ENCODE data around the gene ALDH18A1. TPM values are rescaled to one million over a fixed set of nuclear protein-coding genes. Genes with fewer than 3 reads are reported as not detected.

ALDH18A1 gene
- total and polyA plus RNA-seq, 2 of the 8 experiments (the other 6 are each of a cell fraction or from before 2014, with no cell fraction given) = 59.6 to 128 TPM

- Histone ChIP-seq H3K79me1 (ENCODE audit: low read depth, low read length) (peaks cover 2% of the 10 kb centered on the region; the same call in 1 of the 2 replicates), H2BK120ac (replicated peaks; ENCODE audit: low read depth, low read length) (no peak overlapping the region), H2BK12ac (ENCODE audit: low read depth, low read length) (no peak overlapping the region), H3K9ac (replicated peaks in 1 of 4; ENCODE audit: extremely low read depth in 1 of 4, low read depth in 3 of 4, low read length in 3 of 4) (no peak overlapping the region), H3K4ac (replicated peaks; ENCODE audit: insufficient read length, low read depth, low read length) (no peak overlapping the region), H3K18ac (ENCODE audit: extremely low read depth, low read length) (no peak overlapping the region), H3K14ac (ENCODE audit: insufficient read length) (no peak overlapping the region), H2AK5ac (ENCODE audit: low read depth, low read length) (no peak overlapping the region), H3K23me2 (ENCODE audit: low read depth, low read length) (peaks cover 5% of the 10 kb centered on the region), H4K20me1 (replicated peaks in 1 of 2; ENCODE audit: control insufficient read depth in 1 of 2, insufficient read depth in 2 of 2, low read length in 2 of 2) (peaks cover 0 to 9% of the 10 kb centered on the region in 2 experiments), H4K5ac (ENCODE audit: insufficient read length, low read depth, low read length) (no peak overlapping the region), H2AFZ (ENCODE audit: low read length) (no peak overlapping the region), H3K56ac (replicated peaks; ENCODE audit: insufficient read length, low read depth, low read length) (no peak overlapping the region), H3K23ac (ENCODE audit: insufficient read length) (no peak overlapping the region), H3K9me3 (ENCODE audit: insufficient read depth in 2 of 2, low read depth in 1 of 2, low read length in 1 of 2) (peaks cover 2 to 3% of the 10 kb centered on the region in 2 experiments; a peak in 2 of 4 replicates), H3K4me1 (replicated peaks in 1 of 4; ENCODE audit: control insufficient read depth in 3 of 4, insufficient read depth in 4 of 4, low read length in 3 of 4) (peaks cover 0 to 5% (median 3%) of the 10 kb centered on the region in 4 experiments; a peak in 2 of 7 replicates), H2BK5ac (ENCODE audit: low read depth, low read length) (no peak overlapping the region), H3K79me2 (ENCODE audit: control insufficient read depth in 1 of 2, insufficient read depth in 2 of 2, low read length in 2 of 2) (peaks cover 0 to 50% of the 10 kb centered on the region in 2 experiments; a peak in 2 of 4 replicates), H2BK15ac (ENCODE audit: low read length) (no peak overlapping the region), H3K36me3 (ENCODE audit: control insufficient read depth in 2 of 4, insufficient read depth in 4 of 4, low read length in 3 of 4) (peaks cover 3 to 26% (median 11%) of the 10 kb centered on the region in 4 experiments), H2BK20ac (ENCODE audit: low read length) (no peak overlapping the region), H3K4me2 (ENCODE audit: insufficient read depth in 1 of 2, low read depth in 2 of 2, low read length in 2 of 2) (no peak overlapping the region), H3K27me3 (replicated peaks in 1 of 4; ENCODE audit: control insufficient read depth in 3 of 4, extremely low read depth in 1 of 4, insufficient read depth in 3 of 4, low read length in 3 of 4) (no peaks in the 10 kb centered on the region), H4K8ac (ENCODE audit: extremely low read depth, insufficient read depth, low read length) (no peak overlapping the region), H4K91ac (replicated peaks; ENCODE audit: insufficient read length, low read length) (no peak overlapping the region), H3K27ac (ENCODE audit: low read depth, low read length) (no peak overlapping the region), H3K4me3 (ENCODE audit: extremely low read depth in 1 of 4, insufficient read depth in 2 of 4, low read depth in 3 of 4, low read length in 4 of 4) (no peak overlapping the region)
- DNase-seq (ENCODE audit: low read depth in 1 of 2, low spot score in 2 of 2) = no peak
- WGBS, 2 experiments (ENCODE audit: extremely low coverage in 1 of 2, insufficient coverage in 1 of 2, insufficient read length in 1 of 2, insufficient replicate concordance in 2 of 2, low coverage in 1 of 2, low lambda C conversion rate in 2 of 2, missing lambda C conversion rate in 1 of 2) = 93% methylated on average over 1 of the region's 1 CpG; no CpG with 5 or more reads in 1 of the 2 experiments
- CTCF ChIA-PET (ENCODE audit: partially characterized antibody) = interaction anchor here (0.6 to 1.4 kb wide), 3 partner anchors 9 to 190 kb away, joined by 3 to 4 read pairs (median 3); partner anchors contain the start of gene TCTN3
- no peak for FAIRE-seq
- POLR2A ChIA-PET (ENCODE audit: partially characterized antibody) = interaction anchor here (1.6 to 1.8 kb wide), 2 partner anchors 8 to 16 kb away, joined by 4 to 5 read pairs; no protein-coding TSS in a partner anchor
- TF ChIP-seq SP2 (IDR thresholded peaks at IDR 0.05; ENCODE audit: low read length) (no peak), CREB1 (IDR thresholded peaks at IDR 0.05) (no peak), ASH2L (IDR thresholded peaks at IDR 0.05; ENCODE audit: low read length) (no peak), SIX5 (IDR thresholded peaks at IDR 0.05; ENCODE audit: low read depth, low read length) (no peak), RBBP5 (IDR thresholded peaks at IDR 0.05; ENCODE audit: borderline replicate concordance, low read depth, low read length) (no peak), GABPA (IDR thresholded peaks at IDR 0.05; ENCODE audit: borderline replicate concordance, insufficient read depth, low read length) (no peak), TCF12 (IDR thresholded peaks at IDR 0.05; ENCODE audit: low read depth, low read length) (no peak), GTF2F1 (IDR thresholded peaks at IDR 0.05; ENCODE audit: borderline replicate concordance, low read depth, low read length) (no peak)
- TF ChIP-seq, protein P1, sequence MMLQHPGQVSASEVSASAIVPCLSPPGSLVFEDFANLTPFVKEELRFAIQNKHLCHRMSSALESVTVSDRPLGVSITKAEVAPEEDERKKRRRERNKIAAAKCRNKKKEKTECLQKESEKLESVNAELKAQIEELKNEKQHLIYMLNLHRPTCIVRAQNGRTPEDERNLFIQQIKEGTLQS (IDR thresholded peaks at IDR 0.05; ENCODE audit: insufficient read depth, low read depth, low read length) = no peak
Observed at GRCh38 chr10:95651346-95652060, 5.0 kb downstream of the ALDH18A1 start.

All from H1 (cell line).